Measurements from ENCODE around the gene ARHGAP4.

GRCh38 chrX:153861151-153861550, 64.9 kb downstream of the ARHGAP4 start:
- TF ChIP-seq EZH2 (IDR thresholded peaks at IDR 0.05) (no peak), POLR2AphosphoS5 (IDR thresholded peaks at IDR 0.05; ENCODE audit: borderline replicate concordance, low read depth, low read length) (no peak), FOXP2 (optimal IDR thresholded peaks at IDR 0.05; ENCODE audit: control extremely low read depth, extremely low read length, insufficient read depth) (no peak)
